ENCODE measurements around the gene NFKB1. TPM values are rescaled to one million over a fixed set of nuclear protein-coding genes. Genes with fewer than 3 reads are reported as not detected.
"Not testable (repeated sequence)": the region's sequence is repeated elsewhere in the genome, so short reads cannot be mapped to it uniquely, and the experiment has no call there.

NFKB1 gene, protein sequence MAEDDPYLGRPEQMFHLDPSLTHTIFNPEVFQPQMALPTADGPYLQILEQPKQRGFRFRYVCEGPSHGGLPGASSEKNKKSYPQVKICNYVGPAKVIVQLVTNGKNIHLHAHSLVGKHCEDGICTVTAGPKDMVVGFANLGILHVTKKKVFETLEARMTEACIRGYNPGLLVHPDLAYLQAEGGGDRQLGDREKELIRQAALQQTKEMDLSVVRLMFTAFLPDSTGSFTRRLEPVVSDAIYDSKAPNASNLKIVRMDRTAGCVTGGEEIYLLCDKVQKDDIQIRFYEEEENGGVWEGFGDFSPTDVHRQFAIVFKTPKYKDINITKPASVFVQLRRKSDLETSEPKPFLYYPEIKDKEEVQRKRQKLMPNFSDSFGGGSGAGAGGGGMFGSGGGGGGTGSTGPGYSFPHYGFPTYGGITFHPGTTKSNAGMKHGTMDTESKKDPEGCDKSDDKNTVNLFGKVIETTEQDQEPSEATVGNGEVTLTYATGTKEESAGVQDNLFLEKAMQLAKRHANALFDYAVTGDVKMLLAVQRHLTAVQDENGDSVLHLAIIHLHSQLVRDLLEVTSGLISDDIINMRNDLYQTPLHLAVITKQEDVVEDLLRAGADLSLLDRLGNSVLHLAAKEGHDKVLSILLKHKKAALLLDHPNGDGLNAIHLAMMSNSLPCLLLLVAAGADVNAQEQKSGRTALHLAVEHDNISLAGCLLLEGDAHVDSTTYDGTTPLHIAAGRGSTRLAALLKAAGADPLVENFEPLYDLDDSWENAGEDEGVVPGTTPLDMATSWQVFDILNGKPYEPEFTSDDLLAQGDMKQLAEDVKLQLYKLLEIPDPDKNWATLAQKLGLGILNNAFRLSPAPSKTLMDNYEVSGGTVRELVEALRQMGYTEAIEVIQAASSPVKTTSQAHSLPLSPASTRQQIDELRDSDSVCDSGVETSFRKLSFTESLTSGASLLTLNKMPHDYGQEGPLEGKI
- 25.5 and 33.4 TPM in 2 replicates for total RNA-seq
- 20.0 TPM for polyA plus RNA-seq (2012)

DNA sequence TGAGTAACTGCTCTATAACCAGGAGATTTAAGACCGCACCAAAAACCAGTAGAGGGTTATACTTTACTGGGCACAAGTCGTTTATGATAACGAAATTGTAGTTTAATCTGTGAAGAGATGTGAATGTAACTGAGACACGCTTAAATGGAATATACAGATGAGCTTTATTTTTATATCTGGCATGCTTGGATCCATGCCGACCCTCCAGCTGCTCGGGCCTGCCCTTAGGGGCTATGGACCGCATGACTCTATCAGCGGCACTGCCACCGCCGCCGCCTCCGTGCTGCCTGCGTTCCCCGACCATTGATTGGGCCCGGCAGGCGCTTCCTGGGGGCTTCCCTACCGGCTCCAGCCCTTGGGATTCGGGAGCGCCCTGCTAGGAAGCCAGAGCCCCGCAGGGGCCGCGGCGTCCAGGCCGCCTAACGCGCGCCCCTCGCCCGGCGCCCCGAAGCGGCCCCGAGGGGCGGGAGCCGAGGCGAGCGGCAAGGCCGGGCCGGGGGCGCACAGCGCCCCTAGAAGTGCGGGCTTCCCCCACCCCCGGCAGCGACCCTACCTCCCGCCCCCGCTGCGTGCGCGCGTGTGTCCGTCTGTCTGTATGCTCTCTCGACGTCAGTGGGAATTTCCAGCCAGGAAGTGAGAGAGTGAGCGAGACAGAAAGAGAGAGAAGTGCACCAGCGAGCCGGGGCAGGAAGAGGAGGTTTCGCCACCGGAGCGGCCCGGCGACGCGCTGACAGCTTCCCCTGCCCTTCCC is at the start of gene NFKB1:
TSS of gene NFKB1 (plus strand) at position 664 of the 751 bp plus-strand sequence. CDS start 24,160 bp downstream, outside the sequence.
- peak; percentile 85 for DNase-seq (ENCODE audit: low read depth)

DNA sequence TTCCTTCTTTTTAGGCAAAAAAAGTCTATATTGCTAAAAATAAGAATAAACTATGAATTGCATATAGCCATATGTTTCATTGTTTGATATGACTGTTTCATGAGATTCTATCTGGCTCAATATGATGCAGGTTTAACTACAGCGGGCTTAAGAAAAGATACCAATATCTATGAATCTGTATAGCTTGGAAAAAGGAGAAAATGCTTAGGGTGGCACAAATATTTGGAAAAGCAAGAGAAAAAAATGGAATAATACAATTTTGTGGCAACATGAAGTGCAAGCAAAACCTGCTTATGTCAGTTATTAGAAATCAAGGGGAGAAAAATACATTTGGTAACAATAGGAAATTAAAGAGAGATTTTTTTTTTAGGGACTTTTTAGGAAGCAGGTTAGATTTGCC is 48.3 kb upstream of the NFKB1 start:
- DNase-seq (ENCODE audit: low read depth): no peak

DNA sequence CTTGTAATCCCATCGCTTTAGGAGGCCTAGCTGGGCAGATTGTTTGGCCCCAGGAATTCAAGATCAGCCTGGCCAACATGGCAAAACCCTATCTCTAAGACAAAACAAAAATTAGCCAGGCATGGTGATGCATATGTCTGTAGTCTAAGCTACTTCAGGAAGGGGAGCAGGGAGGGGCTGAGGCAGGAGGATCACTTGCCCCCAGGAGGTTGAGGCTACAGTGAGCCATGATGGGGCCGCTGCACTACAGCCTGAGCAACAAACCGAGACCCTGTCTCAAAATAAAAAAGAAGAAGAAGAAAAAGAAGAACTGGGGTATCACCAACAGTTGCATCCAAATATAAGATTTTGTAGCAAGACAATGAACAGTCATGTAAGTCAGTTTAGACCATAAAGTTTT is 47.3 kb upstream of the NFKB1 start:
- DNase-seq (ENCODE audit: low read depth): no peak

DNA sequence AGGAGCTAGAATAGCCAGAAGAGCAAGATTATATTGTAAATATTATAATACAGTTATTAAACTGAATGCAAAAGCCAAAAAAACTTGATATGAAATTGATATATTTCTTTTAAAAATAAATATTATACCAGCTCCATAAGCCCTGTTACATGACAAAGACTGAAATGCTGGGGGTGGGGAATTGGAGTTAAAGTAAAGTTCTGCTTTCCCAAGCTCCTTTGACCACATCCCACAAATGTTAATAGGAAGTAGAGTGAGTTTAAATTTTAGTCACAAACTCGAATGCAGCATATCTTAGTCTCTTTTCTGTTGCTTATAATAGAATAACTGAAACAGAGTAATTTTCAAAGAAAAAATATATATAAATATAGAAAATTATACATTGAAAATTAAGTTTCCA is 46.9 kb upstream of the NFKB1 start:
- no peak for DNase-seq (ENCODE audit: low read depth)

DNA sequence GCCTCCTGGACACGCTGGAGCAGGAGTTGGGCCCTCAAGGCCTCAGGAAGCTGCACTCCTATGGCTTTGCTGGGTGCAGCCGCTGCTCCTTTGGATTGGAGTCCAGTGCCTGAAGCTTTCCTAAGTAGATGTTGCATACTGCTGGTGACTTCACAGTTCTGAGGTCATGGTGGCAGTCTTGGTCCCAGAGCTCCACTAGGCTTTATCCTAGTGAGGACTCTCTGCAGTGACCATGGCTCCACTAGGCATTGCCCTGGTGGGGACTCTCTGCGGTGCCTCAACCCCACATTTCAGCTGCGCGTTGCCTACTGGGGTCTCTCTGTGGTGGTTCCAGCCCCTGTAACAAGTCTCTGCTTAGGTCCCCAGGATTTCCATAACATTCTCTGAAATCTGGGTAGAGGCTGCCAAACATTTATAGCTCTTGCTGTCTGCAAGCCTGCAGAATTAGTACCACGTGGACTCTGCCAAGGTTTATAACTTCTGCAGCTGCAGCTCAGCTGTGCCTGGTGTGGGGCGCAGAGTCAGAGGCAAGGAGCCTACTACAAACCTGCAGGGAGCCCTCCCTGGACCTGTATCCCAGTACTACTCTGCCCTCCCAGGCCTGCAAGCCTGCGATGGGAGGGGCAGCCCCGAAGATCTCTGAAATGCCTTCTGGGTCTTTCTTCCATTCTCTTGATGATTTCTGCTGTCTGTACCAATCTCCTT is 46.0 kb upstream of the NFKB1 start:
- no peak for DNase-seq (ENCODE audit: low read depth)

DNA sequence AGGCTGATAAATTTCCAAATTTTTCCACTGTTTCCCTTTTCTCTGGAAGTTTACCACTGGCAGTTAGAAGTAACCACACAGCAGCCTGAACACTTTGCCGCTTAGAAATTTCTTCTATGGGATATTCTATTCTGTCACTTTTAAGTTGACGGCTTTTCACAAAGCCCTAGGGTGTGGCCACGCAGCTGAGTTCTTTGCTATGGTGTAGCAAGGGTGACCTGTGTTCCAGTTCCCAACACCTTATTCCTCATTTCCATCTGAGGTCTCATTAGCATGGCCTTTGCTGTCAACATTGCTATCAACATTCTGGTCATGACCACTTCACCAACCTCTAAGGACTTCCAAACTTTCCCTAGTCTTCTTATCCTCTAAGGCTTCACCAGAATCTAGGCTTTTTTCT is 45.4 kb upstream of the NFKB1 start:
- DNase-seq (ENCODE audit: low read depth): no peak

DNA sequence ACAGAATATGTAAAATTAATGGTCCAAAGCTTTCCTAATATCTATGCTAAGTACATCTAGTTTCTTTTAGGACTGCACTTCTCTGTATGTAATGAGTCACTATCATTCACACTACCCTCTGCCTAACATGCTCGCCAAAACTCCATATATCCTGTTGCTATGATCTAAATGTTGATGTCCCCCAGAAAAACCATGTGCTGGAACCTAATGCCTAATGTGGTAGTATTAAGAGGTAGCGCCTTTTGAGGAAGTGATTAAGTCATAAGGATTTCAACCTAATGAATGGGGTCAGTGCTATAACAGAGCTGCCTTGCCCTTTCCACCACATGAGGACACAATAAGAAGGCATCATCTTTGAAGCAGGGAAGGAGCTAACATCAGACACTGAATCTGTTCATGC is 34.9 kb upstream of the NFKB1 start:
- no peak for DNase-seq (ENCODE audit: low read depth)

DNA sequence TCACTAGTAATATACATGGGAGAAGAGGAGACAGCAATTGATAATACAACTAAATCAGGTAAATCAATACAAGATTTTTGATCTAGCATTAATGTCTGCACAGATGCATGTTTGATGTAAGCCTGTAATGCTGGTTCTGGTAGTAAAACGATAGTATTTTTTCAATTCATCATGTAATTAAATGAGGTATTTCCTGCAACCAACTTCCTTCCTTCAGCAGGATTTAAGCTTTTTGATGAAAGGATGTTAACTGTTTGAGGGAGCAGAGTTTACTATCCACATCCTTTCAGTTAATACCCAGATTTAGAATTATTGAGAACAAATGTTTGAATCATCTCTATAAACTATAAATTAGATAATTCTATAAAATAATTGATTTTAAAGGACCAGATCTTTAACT is 31.4 kb upstream of the NFKB1 start:
- no peak for DNase-seq (ENCODE audit: low read depth)

DNA sequence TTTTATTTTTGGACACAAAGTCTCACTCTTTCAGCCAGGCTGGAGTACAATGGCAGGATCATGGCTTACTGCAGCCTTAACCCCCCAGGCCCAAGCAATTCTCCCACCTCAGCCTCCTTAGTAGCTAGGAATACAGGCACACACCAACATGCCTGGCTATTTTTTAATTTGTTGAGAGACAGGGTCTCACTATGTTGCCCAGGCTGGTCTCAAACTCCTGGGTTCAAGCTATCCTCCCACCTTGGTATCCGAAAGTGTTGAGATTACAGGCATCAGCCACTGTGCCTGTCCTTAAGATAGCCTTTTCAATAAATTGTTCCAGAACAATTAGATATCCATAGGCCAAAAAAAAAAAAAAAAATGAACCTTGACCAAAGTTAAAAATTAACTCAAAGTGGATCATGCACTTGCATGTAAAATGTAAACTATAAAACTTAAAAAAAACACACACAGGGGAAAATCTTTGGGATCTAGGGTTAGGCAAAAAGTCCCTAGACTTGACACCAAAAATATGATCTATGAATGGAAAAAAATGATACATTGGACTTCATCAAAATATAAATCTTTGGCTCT is 28.6 kb upstream of the NFKB1 start:
- DNase-seq (ENCODE audit: low read depth): no peak

DNA sequence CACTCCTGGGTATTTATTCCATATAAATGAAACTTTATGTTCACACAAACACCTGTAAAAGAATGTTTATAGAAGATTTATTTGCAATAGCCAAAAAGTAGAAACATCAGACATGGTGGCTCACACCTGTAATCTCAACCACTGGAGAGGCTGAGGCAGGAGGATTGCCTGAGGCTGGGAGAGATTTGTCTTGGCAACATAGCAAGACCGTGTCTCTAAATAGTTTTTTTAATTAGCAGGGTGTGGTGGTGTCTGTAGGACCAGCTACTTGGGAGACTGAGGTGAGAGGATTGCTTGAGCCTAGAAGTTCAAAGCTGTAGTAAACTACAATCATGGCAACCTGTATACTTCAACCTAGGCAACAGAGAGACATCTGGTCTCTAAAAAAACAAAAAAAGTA is 27.7 kb upstream of the NFKB1 start:
- no peak for DNase-seq (ENCODE audit: low read depth)

DNA sequence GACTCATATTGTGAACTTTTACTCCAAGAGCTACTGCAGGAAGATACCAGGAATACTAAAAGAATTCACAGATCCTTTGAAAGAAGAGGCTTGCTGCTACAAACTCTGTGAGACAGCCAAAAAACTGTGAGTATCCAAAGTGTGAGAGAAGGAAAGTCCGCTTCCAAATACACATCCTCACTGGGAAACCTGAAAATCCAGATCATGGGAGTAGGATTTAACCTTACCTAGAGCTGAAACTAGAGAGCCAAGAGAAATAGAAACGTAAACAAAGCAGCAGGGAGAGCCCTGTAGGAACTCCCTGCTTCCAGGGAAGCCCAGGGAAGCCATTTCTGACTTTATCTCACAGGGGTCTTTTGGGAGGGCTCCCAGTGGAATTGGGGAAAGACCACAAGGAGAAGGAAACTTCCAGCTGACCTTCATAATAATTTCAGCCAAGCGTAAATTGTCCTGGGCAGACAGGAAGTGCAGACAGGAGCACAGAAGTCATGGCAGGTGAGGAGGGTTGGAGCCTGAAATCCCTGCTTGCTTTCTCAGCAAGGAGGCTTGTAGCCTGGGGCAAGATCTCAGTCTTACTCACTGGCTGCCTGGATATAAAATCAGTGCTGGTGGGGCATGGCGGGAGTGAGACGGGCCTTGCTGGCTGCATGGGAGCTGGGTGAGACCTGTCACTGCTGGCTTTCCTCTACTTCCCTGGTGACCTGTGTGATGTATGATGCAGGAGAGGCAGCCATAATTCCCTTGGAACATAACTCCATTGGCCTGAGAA is 26.2 kb upstream of the NFKB1 start:
- no peak for DNase-seq (ENCODE audit: low read depth)

DNA sequence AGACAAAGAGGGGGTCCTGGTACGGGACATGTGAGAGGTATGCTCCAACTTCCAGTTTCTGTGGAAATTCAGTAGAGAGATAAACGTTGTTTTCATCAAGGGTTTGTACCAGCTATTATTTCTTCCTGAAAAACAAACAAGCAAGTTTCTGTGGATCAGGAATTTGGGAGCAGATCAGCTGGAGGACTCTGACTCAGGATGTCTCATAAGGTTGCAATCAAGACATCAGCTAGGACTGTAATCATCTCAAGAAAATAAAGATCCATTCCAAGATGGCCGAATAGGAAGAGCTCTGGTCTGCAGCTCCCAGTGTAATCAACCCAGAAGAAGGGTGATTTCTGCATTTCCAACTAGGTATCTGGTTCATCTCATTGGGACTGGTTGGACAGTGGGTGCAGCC is 23.5 kb upstream of the NFKB1 start:
- DNase-seq (ENCODE audit: low read depth): no peak

DNA sequence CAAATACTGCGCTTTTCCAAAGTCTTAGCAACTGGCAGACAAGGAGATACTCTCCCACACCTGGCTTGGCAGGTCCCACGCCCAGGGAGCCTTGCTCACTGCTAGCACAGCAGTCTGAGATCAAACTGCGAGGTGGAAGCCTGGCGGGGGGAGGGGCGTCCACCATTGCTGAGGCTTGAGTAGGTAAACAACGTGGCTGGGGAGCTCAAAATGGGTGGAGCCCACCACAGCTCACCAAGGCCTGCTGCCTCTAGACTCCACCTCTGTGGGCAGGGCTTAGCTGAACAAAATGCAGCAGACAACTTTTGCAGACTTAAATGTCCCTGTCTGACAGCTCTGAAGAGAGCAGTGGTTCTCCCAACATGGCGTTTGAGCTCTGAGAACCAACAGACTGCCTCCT is 23.0 kb upstream of the NFKB1 start:
- no peak for DNase-seq (ENCODE audit: low read depth)

DNA sequence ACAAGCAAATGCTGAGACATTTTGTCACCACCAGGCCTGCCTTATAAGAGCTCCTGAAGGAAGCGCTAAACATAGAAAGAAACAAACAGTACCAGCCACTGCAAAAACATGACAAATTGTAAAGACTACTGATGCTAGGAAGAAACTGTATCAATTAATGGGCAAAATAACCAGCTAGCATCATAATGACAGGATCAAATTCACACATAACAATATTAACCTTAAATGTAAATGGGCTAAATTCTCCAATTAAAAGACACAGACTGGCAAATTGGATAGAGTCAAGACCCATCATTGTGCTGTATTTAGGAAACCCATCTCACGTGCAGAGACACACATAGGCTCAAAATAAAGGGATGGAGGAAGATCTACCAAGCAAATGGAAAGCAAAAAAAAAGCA is 21.3 kb upstream of the NFKB1 start:
- DNase-seq (ENCODE audit: low read depth): not testable (repeated sequence)

DNA sequence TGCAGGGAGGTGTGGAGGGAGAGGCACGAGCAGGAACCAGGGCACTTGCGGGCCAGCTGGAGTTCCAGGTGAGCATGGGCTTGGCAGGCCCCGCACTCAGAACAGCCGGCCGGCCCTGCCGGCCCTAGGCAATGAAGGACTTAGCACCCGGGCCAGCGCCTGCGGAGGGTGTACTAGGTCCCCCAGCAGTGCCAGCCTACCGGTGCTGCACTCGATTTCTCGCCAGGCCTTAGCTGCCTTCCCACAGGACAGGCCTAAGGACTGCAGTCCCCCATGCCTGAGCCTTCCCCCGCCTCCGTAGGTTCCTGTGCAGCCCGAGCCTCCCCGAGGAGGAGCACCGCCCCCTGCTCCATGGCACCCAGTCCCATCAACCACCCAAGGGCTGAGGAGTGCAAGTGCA is 18.0 kb upstream of the NFKB1 start:
- DNase-seq (ENCODE audit: low read depth): no peak

DNA sequence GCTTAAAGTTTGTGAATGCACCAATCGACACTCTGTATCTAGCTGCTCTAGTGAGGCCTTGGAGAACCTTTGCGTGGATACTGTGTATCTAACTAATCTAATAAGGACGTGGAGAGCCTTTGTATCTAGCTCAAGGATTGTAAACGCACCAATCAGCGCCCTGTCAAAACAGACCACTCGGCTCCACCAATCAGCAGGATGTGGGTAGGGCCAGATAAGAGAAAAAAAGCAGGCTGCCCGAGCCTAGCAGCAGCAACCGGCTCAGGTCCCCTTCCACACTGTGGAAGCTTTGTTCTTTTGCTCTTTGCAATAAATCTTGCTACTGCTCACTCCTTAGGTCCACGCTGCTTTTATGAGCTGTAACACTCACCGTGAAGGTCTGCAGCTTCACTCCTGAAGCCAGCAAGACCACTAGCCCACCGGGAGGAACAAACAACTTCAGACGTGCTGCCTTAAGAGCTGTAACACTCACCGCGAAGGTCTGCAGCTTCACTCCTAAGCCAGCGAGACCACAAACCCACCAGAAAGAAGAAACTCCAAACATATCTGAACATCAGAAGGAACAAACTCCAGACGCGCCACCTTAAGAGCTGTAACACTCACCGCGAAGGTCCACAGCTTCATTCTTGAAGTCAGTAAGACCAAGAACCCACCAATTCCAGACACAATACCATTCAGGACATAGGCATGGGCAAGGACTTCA is 17.0 kb upstream of the NFKB1 start:
- not testable (repeated sequence) for DNase-seq (ENCODE audit: low read depth)

DNA sequence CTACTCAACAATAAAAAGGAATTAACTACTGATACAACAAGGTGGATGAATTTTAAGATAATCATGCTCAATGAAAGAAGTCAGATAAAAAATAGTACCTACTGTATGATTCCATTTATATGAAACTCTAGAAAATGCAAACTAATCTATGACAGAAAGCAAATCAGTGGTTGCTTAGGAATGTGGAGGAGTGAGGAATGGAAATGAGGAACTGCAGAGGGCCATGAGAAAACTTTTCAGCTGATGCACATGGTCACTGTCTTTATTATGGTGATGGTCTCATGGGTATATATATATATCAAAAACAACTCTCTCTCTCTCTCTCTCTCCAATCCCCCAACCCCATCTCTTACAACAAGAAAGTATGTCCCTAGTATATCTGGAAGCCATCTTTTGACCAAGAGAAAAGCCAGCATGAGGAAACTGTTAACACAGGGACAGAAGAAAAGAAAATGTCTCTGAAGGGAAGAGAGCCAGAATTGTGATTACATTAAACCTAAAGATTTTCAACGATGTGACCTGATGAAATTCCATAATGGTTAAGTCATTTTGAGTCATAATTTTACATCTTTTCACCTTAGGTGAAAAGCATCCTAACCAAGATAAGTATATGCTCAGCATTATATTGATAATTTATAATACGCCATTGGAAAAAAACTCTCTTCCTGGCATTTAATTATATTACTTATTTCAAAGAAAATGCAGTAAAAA is 8.5 kb upstream of the NFKB1 start:
- no peak for DNase-seq (ENCODE audit: low read depth)

DNA sequence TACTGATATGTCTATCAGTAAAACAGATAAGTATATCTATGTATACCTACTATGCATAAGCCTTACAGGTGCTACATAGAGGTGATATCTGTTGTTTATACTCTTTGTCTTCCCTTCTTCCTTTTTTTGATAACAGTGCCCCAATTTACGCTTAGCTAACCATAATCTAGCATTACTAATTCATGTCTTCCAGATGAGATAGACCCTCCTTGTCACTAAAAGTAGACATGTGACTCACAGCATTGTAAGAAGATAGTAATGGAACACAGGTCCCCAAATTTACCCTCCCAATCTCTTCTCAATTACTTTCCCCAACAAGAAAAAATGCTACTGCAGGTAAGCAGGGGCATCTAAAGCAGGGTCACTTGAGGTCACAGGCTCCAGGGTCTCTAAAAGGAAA is 7.9 kb upstream of the NFKB1 start:
- no peak for DNase-seq (ENCODE audit: low read depth)

Data from myocyte (in vitro differentiated cells).